ENCODE data around the gene FOSL2.
"Not testable (repeated sequence)": the region's sequence is repeated elsewhere in the genome, so short reads cannot be mapped to it uniquely, and the experiment has no call there.

The FOSL2 gene

GRCh38 chr2:28357948-28358667 is 34.5 kb upstream of the FOSL2 start:
- DNase-seq, result no peak

GRCh38 chr2:28358668-28359201 is 33.9 kb upstream of the FOSL2 start:
- no peak for DNase-seq

GRCh38 chr2:28359222-28360057 is 33.2 kb upstream of the FOSL2 start:
- DNase-seq, result peak; percentile 36

GRCh38 chr2:28360058-28360717 is 32.5 kb upstream of the FOSL2 start:
- no peak for DNase-seq

GRCh38 chr2:28360718-28361293 is 31.9 kb upstream of the FOSL2 start:
- DNase-seq, result no peak

GRCh38 chr2:28361991-28362710 is 30.5 kb upstream of the FOSL2 start:
- DNase-seq, result no peak

GRCh38 chr2:28362991-28363521 is 29.6 kb upstream of the FOSL2 start:
- no peak for DNase-seq

- no peak for DNase-seq
Observed at GRCh38 chr2:28363686-28364280, 28.9 kb upstream of the FOSL2 start.

- DNase-seq, result no peak
Observed at GRCh38 chr2:28364610-28365009, 28.0 kb upstream of the FOSL2 start.

- no peak for DNase-seq
Observed at GRCh38 chr2:28365158-28365557, 27.5 kb upstream of the FOSL2 start.

- DNase-seq, result no peak
Observed at GRCh38 chr2:28366149-28366495, 26.5 kb upstream of the FOSL2 start.

GRCh38 chr2:28366496-28367282 is 26.0 kb upstream of the FOSL2 start:
- peak; percentile 64 for DNase-seq

- no peak for DNase-seq
Observed at GRCh38 chr2:28367667-28368356, 24.8 kb upstream of the FOSL2 start.

GRCh38 chr2:28368357-28368798 is 24.3 kb upstream of the FOSL2 start:
- DNase-seq, result no peak

- no peak for DNase-seq
Observed at GRCh38 chr2:28369358-28369757, 23.3 kb upstream of the FOSL2 start.

- no peak for DNase-seq
Observed at GRCh38 chr2:28370354-28370753, 22.3 kb upstream of the FOSL2 start.

GRCh38 chr2:28371728-28372127 is 20.9 kb upstream of the FOSL2 start:
- not testable (repeated sequence) for DNase-seq

- DNase-seq, result no peak
Observed at GRCh38 chr2:28373854-28374253, 18.8 kb upstream of the FOSL2 start.

- no peak for DNase-seq
Observed at GRCh38 chr2:28374331-28374730, 18.3 kb upstream of the FOSL2 start.

- DNase-seq, result no peak
Observed at GRCh38 chr2:28375236-28375635, 17.4 kb upstream of the FOSL2 start.

Data from SIG-M5 (cell line).